Measurements from ENCODE around the gene GALNT9.

GRCh38 chr12:132196038-132196872, 133.1 kb downstream of the GALNT9 start:
- TF ChIP-seq RFX5 (IDR thresholded peaks at IDR 0.05; ENCODE audit: low read length) (no peak), RAD21 (IDR thresholded peaks at IDR 0.05; ENCODE audit: low read length) (no peak), RCOR1 (IDR thresholded peaks at IDR 0.05; ENCODE audit: low read length) (no peak)

All from SK-N-SH (cell line).